ENCODE data around the gene BEX2.
"Not testable (repeated sequence)": the region's sequence is repeated elsewhere in the genome, so short reads cannot be mapped to it uniquely, and the experiment has no call there.

DNA sequence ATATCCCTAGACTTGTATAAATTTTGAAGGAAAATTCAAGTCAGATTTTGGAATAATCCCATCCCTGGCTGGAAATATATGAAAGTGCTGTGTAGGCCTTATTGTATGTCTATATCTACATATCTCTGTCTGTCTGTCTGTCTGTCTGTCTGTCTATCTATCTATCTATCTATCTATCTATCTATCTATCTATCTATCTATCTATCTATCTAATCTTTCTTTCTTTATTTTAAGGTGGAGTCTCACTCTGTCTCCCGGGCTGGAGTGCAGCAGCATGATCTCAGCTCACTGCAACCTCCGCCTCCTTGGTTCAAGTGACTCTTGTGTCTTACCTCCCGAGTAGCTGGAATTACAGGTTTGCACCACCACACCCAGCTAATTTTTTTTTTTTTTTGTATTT is 48.8 kb upstream of the BEX2 start:
- TF ChIP-seq, protein P1, sequence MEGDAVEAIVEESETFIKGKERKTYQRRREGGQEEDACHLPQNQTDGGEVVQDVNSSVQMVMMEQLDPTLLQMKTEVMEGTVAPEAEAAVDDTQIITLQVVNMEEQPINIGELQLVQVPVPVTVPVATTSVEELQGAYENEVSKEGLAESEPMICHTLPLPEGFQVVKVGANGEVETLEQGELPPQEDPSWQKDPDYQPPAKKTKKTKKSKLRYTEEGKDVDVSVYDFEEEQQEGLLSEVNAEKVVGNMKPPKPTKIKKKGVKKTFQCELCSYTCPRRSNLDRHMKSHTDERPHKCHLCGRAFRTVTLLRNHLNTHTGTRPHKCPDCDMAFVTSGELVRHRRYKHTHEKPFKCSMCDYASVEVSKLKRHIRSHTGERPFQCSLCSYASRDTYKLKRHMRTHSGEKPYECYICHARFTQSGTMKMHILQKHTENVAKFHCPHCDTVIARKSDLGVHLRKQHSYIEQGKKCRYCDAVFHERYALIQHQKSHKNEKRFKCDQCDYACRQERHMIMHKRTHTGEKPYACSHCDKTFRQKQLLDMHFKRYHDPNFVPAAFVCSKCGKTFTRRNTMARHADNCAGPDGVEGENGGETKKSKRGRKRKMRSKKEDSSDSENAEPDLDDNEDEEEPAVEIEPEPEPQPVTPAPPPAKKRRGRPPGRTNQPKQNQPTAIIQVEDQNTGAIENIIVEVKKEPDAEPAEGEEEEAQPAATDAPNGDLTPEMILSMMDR (IDR thresholded peaks at IDR 0.05) = not testable (repeated sequence)
- not testable (repeated sequence) for TF ChIP-seq POLR2AphosphoS5 (IDR thresholded peaks at IDR 0.05)

Measured in prostate gland (tissue), 2 donors.